RWPE1 (cell line): Measurements from ENCODE around the gene NRG3.

ENCODE experiments used
- CTCF ChIA-PET: fragments of 350-600 bp; sonication (Branson Sonifier 250); formaldehyde crosslinking; extraction: SDS; loops from one replicate; lab custom pipeline; 2021; lab: Yijun Ruan, JAX
- POLR2A ChIA-PET: fragments of 400-600 bp; formaldehyde crosslinking; extraction: SDS; loops from one replicate; lab custom pipeline; 2020; ENCODE audit warnings: antibody characterized with exemption; ENCODE audit not compliant: low non-redundant PET; lab: Yijun Ruan, JAX
- DNase-seq: peaks from one replicate; pipeline ENCODE4 v3.0.0; 2012; ENCODE audit warnings: low spot score
- H3K27ac ChIP-seq: fragments of 450-650 bp; 2 replicates; pipeline ENCODE4 v1.5.1; 2017
- CTCF ChIP-seq: fragments of 450-650 bp; conservative IDR thresholded peaks from 2 replicates; pipeline ENCODE4 v1.5.1; 2017; ENCODE audit warnings: low read depth, mild to moderate bottlenecking

The NRG3 gene

GRCh38 chr10:81978238-81978637 lies 103.2 kb downstream of the NRG3 start:
- H3K27ac ChIP-seq: no peak overlapping the region
- TF ChIP-seq CTCF: no peak
- peak; percentile 6 for DNase-seq
- POLR2A ChIA-PET: no interaction called here
- CTCF ChIA-PET: interaction anchor here (0.6 kb wide), 1 partner anchor 14 kb away, joined by 4 read pairs; no protein-coding TSS in a partner anchor

- DNase-seq: no peak
- TF ChIP-seq CTCF: no peak
- ChIA-PET POLR2A (no interaction called here), CTCF (interaction anchor here (0.6 kb wide), 1 partner anchor 738 kb away, joined by 3 read pairs; no protein-coding TSS in a partner anchor)
- no peak overlapping the region for H3K27ac ChIP-seq
These were observed 106.7 kb downstream of the NRG3 start for GRCh38 chr10:81981724-81982123.

GRCh38 chr10:81984428-81984827 lies 109.4 kb downstream of the NRG3 start:
- TF ChIP-seq CTCF: no peak
- POLR2A ChIA-PET: no interaction called here
- H3K27ac ChIP-seq: no peak overlapping the region
- no peak for DNase-seq
- CTCF ChIA-PET: no interaction called here

GRCh38 chr10:81995254-81995653 lies 120.3 kb downstream of the NRG3 start:
- no peak for DNase-seq
- H3K27ac ChIP-seq: no peak overlapping the region
- ChIA-PET CTCF (interaction anchor here (0.7 kb wide), 2 partner anchors 419 to 1464 kb away, joined by 4 to 7 read pairs; no protein-coding TSS in a partner anchor), POLR2A (no interaction called here)
- TF ChIP-seq CTCF: no peak

- no peak for DNase-seq
- no peak for TF ChIP-seq CTCF
- no peak overlapping the region for H3K27ac ChIP-seq
- ChIA-PET POLR2A (no interaction called here), CTCF (no interaction called here)
These were observed 121.9 kb downstream of the NRG3 start for GRCh38 chr10:81996927-81997326.

- H3K27ac ChIP-seq: no peak overlapping the region
- CTCF ChIA-PET: no interaction called here
- POLR2A ChIA-PET: no interaction called here
- TF ChIP-seq CTCF: no peak
- no peak for DNase-seq
These were observed 146.0 kb downstream of the NRG3 start for GRCh38 chr10:82020999-82021398.
